Esophagus squamous epithelium (tissue), 4 donors: ENCODE data around the gene NMUR1.

Experiments used
- POLR2A ChIP-seq, 4 donors: fragments of 450-650 bp; IDR thresholded peaks; one replicate each; pipeline ENCODE4 v1.6.1; 2017; ENCODE audit warnings: antibody characterized with exemption in 4 of 4, mild to moderate bottlenecking in 4 of 4, moderate library complexity in 3 of 4
- TF ChIP-seq, protein P1 (sequence below), 6 experiments: fragments of 450-650 bp in 4 of 6; fragments of 200-600 bp in 2 of 6; sonication (generic) in 2 of 6; IDR thresholded peaks; one replicate each; pipeline ENCODE4 v1.5.1; 2016 to 2019; ENCODE audit warnings: antibody characterized with exemption in 6 of 6, mild to moderate bottlenecking in 4 of 6, moderate library complexity in 4 of 6

DNA sequence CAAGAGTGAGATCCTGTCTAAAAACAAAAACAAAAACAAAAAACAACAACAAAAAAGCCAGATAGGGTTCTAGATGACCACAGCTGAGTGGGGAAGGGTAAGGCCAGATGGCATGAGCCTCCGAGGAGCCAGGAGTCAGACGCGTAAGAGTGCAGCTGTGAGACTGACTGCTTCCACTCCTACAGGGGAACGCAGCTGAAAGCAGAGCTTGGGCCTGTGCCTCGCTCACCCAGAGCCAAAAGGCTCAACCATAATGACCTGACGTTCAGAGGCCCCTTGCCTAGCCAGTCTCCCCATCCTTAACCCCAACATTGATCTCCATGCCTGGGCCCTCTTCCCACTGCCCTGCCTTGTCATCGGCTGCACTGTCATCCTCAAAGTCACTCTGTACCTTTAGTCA lies 39.4 kb downstream of the NMUR1 start:
- no peak for TF ChIP-seq POLR2A (IDR thresholded peaks at IDR 0.05)
- TF ChIP-seq, protein P1, sequence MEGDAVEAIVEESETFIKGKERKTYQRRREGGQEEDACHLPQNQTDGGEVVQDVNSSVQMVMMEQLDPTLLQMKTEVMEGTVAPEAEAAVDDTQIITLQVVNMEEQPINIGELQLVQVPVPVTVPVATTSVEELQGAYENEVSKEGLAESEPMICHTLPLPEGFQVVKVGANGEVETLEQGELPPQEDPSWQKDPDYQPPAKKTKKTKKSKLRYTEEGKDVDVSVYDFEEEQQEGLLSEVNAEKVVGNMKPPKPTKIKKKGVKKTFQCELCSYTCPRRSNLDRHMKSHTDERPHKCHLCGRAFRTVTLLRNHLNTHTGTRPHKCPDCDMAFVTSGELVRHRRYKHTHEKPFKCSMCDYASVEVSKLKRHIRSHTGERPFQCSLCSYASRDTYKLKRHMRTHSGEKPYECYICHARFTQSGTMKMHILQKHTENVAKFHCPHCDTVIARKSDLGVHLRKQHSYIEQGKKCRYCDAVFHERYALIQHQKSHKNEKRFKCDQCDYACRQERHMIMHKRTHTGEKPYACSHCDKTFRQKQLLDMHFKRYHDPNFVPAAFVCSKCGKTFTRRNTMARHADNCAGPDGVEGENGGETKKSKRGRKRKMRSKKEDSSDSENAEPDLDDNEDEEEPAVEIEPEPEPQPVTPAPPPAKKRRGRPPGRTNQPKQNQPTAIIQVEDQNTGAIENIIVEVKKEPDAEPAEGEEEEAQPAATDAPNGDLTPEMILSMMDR (IDR thresholded peaks at IDR 0.05): no peak
